HepG2 (cell line): ENCODE data around the gene TIMP3. TPM values are rescaled to one million over a fixed set of nuclear protein-coding genes. Genes with fewer than 3 reads are reported as not detected.

Experiments used
- DNMT3B ChIP-seq: conservative IDR thresholded peaks from 2 replicates; pipeline ENCODE4 v1.6.1; 2016; ENCODE audit warnings: missing biosample characterization, control low read depth
- ETV5 ChIP-seq: IDR thresholded peaks from 2 replicates; pipeline ENCODE4 v1.6.1; 2018; ENCODE audit warnings: missing biosample characterization, missing genetic modification reagents, inconsistent platforms, borderline replicate concordance
- KLF6 ChIP-seq: IDR thresholded peaks from 2 replicates; pipeline ENCODE4 v1.8.0; 2016; ENCODE audit warnings: missing biosample characterization, missing genetic modification reagents
- MEIS1 ChIP-seq: sonication (generic); formaldehyde crosslinking; IDR thresholded peaks from 2 replicates; pipeline ENCODE4 v1.9.0; 2021; ENCODE audit warnings: mild to moderate bottlenecking, missing genetic modification reagents, moderate library complexity, borderline replicate concordance
- MNT ChIP-seq: fragments of 450-650 bp; IDR thresholded peaks from 2 replicates; pipeline ENCODE4 v1.6.1; 2016
- SOX6 ChIP-seq, 2 experiments: fragments of 450-650 bp in 1 of 2; sonication (generic) in 1 of 2; formaldehyde crosslinking in 1 of 2; IDR thresholded peaks; 2 replicates each; pipeline versions ENCODE4 v1.4.0 to v1.6.1; 2017 to 2020; ENCODE audit warnings: antibody characterized with exemption in 1 of 2, mild to moderate bottlenecking in 1 of 2, missing genetic modification reagents in 1 of 2
- TEAD3 ChIP-seq: optimal IDR thresholded peaks from 2 replicates; pipeline ENCODE3; 2016; ENCODE audit warnings: borderline replicate concordance
- TP53 ChIP-seq: sonication (generic); formaldehyde crosslinking; conservative IDR thresholded peaks from 2 replicates; pipeline ENCODE4 v1.4.0; 2020; ENCODE audit warnings: missing genetic modification reagents
- ZKSCAN1 ChIP-seq: fragments of 150-350 bp; IDR thresholded peaks from 2 replicates; pipeline ENCODE4 v1.6.1; 2014; ENCODE audit warnings: low read length
- ZNF512 ChIP-seq: sonication (generic); formaldehyde crosslinking; IDR thresholded peaks from 2 replicates; pipeline ENCODE4 v1.4.0; 2020; ENCODE audit warnings: mild to moderate bottlenecking, missing genetic modification reagents
- polyA plus RNA-seq, 8 experiments: library from polyadenylated mRNA; depleted of rRNA in 3 of 8; stranded (reverse) in 7 of 8; unstranded in 1 of 8; fragments of >200 nt; fragmentation: Illumina TruSeq in 4 of 8; extraction: Trizol in 4 of 8; gene quantifications; 2 replicates each; pipeline versions ENCODE4 v1.2.1 to v1.2.3, GENCODE V29; 2011 to 2016; ENCODE audit warnings: low read depth in 4 of 8, missing spikeins in 1 of 8, mixed read lengths in 1 of 8; ENCODE audit not compliant: insufficient read depth in 1 of 8
- total RNA-seq, 5 experiments: library from RNA; depleted of rRNA; stranded (reverse); fragments of >200 nt; fragmentation: Illumina TruSeq; extraction: Trizol; gene quantifications; 2 replicates each; pipeline ENCODE4 v1.2.3, GENCODE V29; 2016; ENCODE audit warnings: low read depth in 1 of 5
- TF ChIP-seq, protein P1 (sequence below): sonication (generic); formaldehyde crosslinking; IDR thresholded peaks from 2 replicates; pipeline ENCODE4 v1.4.0; 2020; ENCODE audit warnings: mild to moderate bottlenecking, low read depth, missing genetic modification reagents

TIMP3 gene
- total and polyA plus RNA-seq, 2 of the 13 experiments (the other 11 are each of a cell fraction or from before 2014, with no cell fraction given) = 57.3 to 86.6 TPM

- TF ChIP-seq MNT = no peak
- no peak for TF ChIP-seq TP53
- no peak for TF ChIP-seq ZKSCAN1
- TF ChIP-seq ETV5 = no peak
- TF ChIP-seq KLF6 (CRISPR knock-in tag) = no peak
- TF ChIP-seq, protein P1, sequence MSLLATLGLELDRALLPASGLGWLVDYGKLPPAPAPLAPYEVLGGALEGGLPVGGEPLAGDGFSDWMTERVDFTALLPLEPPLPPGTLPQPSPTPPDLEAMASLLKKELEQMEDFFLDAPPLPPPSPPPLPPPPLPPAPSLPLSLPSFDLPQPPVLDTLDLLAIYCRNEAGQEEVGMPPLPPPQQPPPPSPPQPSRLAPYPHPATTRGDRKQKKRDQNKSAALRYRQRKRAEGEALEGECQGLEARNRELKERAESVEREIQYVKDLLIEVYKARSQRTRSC = no peak
- no peak for TF ChIP-seq ZNF512 (CRISPR knock-in tag)
- TF ChIP-seq SOX6 (IDR thresholded peaks at IDR 0.05) = no peak
- TF ChIP-seq SOX6 (CRISPR knock-in tag; IDR thresholded peaks at IDR 0.05) = no peak
- TF ChIP-seq DNMT3B (CRISPR knock-in tag) = no peak
- no peak for TF ChIP-seq MEIS1 (CRISPR knock-in tag)
- TF ChIP-seq TEAD3 = no peak
- TF ChIP-seq, all 625 proteins: peak for 21
Measured at GRCh38 chr22:32803020-32803737, 1.7 kb downstream of the TIMP3 start (continued).
